Daoy (cell line): ENCODE results near the gene PEAR1. TPM values are rescaled to one million over a fixed set of nuclear protein-coding genes. Genes with fewer than 3 reads are reported as not detected.

ENCODE experiments used
- DNase-seq: peaks from one replicate; pipeline ENCODE4 v3.0.0-alpha.2; 2015; ENCODE audit warnings: low read depth
- total RNA-seq: library from RNA; depleted of rRNA; stranded (reverse); fragments of >200 nt; shearing (Covaris generic); gene quantifications from 2 replicates; pipeline ENCODE4 v1.2.3, GENCODE V29; 2014

PEAR1 gene
- total RNA-seq, 1 experiment from 2014 or later = 0.06 TPM

DNA sequence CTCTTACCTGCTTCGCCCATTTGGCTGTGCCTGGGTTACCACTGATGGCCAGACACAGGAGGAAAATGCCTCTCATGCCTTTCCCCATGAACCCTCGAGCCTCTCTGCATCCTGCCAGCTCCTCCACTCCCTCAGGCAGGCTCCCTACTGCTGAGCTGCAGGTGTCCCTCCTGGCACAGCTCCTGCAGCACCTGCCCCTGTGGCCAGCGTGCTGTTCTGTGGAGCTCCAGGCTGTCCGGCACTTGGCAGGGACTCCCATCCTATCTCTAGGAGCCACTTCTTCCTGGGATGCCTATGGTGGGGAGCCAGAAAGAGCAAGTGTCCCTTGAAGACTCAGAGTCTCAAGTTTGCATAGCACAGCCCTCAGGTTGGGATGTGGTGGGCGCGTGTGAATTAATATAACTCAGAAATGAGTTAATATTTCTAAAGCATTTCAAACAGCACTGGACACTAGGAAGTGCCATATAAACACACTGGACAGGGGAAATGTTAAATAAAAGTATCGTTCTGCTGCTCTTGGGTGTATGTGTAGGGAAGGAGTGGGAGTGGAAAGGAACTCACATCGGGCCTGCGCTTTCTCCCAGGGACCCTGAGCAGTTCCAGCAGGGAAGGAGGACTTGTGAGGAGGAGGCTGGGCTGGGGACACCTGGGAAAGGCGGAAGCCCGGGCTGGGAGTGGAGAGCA lies 29.6 kb downstream of the PEAR1 start:
- no peak for DNase-seq

- no peak for DNase-seq
These were observed 30.4 kb downstream of the PEAR1 start for GRCh38 chr1:156923670-156924477.

DNA sequence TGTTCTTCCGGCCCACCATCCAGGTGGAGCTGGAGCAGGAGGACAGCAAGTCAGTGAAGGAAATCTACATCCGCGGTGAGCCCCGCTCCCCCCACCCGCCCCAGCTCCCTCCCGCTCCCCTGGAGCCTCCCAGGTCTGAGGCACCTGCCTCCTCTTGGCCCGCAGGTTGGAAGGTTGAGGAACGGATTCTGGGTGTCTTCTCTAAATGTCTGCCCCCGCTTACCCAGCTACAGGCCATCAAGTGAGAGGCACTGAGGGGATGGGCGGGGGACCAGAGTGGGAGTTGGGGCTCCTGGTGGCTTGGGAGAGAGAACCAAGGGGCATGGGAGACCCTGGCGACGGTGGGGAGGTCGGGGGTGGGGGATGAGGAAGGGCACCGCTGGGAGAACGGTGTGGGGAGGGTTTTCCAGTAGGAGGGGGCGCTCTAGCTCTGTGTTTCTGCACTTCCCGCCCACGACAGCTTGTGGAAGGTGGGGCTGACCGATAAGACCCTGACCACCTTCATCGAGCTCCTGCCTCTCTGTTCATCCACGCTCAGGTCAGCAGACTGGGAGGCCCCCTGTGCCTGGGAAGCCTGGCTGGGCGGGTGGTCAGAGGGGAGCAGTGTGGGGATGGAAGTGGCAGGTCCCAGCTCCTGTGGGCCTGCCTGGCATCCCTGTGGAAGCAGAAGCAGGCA lies 31.1 kb downstream of the PEAR1 start:
- DNase-seq = no peak

DNA sequence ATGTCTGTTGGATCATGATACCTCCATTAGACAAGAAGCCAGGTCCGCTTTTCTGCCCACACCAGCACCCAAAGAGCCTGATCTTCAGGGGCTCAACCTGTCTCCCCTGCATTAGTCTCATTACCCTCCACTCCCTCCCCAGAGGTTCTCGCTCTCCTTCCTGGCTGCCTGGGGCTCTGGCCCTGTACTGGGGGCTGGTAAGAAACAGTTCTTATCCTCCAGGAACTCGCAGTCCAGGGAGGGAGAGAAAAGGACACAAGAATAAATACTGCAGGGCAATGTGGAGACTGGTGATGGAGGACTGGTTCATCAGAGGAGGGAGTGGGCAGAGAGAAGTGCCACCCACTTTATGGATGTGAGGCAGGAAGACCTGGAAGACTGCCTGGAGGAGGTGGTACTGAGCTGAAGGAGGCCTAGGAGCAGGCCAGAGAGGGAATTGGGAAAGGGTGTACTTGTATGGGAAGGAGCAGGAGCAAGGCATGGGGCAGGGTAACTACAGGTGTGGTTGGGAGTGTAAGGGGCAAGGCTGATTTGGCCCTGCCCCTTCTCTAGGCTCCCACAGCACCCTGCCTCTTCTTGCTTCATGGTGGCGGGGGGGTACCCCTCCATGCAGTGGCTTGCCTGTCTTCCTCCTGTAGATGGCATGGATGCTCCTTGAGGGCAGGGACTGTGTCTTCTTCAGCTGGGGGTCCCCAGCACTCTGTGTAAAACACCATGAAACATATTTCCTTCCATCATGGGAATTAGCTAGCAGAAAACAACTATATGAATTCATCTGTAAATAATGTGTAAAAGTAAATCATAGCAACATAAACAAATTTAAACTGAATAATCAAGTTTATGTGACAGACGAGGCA lies 31.9 kb downstream of the PEAR1 start:
- no peak for DNase-seq

- DNase-seq = peak; percentile 99
These were observed 32.7 kb downstream of the PEAR1 start for GRCh38 chr1:156926175-156926574.

- peak; percentile 66 for DNase-seq
These were observed 33.2 kb downstream of the PEAR1 start for GRCh38 chr1:156926695-156927094.

GRCh38 chr1:156927215-156928042 lies 33.9 kb downstream of the PEAR1 start:
- DNase-seq = peak; percentile 90

GRCh38 chr1:156928043-156928602 lies 34.6 kb downstream of the PEAR1 start:
- no peak for DNase-seq

- DNase-seq = no peak
These were observed 36.2 kb downstream of the PEAR1 start for GRCh38 chr1:156929596-156930238.

GRCh38 chr1:156930483-156930882 lies 37.0 kb downstream of the PEAR1 start:
- no peak for DNase-seq

GRCh38 chr1:156931211-156931952 lies 37.9 kb downstream of the PEAR1 start:
- DNase-seq = peak; percentile 45

- DNase-seq = no peak
These were observed 38.6 kb downstream of the PEAR1 start for GRCh38 chr1:156931974-156932710.

DNA sequence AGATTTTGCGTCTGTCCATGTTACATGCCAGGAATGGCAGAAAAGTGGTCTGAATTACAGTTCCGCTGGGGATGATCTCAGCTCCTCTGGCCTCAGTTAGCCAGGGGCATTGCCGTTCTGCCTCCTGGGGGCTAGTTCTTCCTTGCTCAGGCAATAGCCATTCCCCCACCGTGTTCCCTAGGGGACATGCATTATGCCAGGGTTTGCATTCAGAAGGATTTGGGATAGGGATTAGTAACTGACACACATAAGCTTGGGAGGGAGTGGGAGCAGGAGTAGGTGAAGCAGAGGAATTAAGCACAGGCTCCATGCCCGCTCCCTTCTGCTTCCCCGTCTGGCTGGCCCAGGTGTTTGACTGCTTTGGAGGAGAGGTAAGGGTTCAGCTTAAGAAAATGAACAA lies 39.6 kb downstream of the PEAR1 start:
- no peak for DNase-seq

DNA sequence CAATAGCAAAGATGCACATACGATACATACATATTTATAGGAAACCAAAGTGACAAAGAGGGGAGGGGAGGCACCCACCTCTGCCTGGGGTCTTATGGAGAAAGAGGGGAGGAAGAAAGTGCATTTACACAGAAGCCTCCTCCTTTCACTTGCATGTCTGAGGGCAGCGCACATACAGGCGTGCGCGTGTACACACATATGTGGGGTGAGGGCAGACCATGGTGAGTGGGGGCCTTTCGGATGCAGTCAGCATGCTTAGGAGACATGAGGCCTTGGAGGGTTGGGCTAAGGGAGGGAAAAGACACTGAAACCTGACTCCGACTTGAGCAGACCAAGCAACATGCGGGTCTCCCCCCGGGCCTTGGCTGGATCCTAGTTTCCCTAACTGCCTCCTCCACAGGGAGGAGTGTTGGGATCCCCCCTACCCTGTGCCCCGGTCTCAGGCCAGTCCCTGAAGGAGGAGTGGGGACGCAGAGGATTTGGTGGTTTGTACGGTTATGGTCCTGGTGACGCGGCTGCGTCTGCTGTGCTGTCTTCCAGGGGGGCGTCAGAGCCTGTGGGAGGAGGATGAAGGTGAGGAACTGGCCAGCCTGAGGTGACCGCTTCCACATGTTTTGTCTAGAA lies 42.1 kb downstream of the PEAR1 start:
- DNase-seq = no peak

DNA sequence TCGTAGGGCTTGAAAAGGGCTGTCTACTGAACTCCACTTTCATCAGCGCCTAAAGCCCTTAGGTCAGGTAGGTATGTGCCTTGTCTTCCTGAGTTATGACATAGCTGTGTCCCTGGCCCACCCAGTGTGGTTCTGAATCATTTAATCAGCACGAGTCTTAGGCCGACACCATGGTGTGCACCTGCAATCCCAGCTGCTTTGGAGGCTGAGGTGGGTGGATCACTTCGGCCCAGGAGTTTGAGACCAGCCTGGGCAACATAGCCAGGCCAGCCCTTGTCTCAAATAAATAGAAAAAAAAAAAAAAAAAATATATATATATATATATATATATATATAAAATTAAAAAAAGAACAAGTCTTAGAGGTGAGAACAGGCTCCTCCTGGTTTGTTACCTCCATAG lies 42.7 kb downstream of the PEAR1 start:
- DNase-seq = no peak

- no peak for DNase-seq
These were observed 43.3 kb downstream of the PEAR1 start for GRCh38 chr1:156936721-156937220.

DNA sequence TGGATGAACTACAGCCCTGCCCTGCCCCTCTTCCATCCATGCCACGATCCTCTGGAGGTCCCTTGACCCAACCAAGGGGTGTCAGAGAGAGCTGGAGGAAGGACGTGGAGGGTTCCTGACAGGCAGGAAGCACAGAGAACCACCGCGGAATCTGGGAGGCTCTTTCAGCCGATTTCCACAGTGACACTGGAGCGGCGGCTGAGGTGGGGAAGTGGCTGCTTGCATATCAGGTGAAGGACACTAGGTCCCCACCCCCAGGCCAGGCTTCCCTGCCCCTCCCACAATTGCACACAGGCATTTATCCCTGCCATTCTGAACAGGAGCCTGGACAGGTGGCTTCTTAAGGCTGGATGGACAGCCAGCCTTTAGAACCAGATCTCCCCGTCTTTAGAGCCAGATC lies 44.4 kb downstream of the PEAR1 start:
- no peak for DNase-seq

DNA sequence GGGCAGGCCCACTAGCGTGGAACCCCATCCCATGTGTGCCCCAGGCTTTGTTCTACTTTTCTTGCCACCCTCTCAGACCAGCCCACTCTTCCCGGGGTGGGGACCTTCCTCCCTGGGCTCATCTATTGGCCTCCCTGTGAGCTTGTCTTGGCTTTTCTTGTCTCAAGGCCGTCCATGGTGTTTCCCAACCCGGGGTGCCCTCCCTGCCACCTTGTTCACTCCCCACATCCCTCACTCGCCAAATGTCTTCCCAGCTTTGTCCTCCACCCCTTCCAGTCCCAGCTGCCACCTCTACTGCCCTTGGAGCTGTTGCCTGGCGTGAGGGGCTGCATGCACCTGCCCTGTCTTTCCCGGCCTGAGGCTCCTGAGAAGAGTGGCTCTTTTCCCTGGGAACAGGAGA lies 45.3 kb downstream of the PEAR1 start:
- DNase-seq = no peak
